NT2/D1 (cell line): ENCODE results near the gene SPRR1B.
"Not testable (repeated sequence)": the region's sequence is repeated elsewhere in the genome, so short reads cannot be mapped to it uniquely, and the experiment has no call there.

Experiments
- DNase-seq: peaks from one replicate; pipeline ENCODE4 v3.0.0-alpha.2; 2011; ENCODE audit warnings: low read depth, low spot score
- H3K27me3 ChIP-seq: 2 replicates; pipeline ENCODE4 v1.6.0; 2011; ENCODE audit warnings: mild to moderate bottlenecking; ENCODE audit not compliant: insufficient read length, insufficient read depth
- H3K36me3 ChIP-seq: 2 replicates; pipeline ENCODE4 v1.6.1; 2011; ENCODE audit warnings: mild to moderate bottlenecking, low read length, mixed read lengths; ENCODE audit not compliant: insufficient read depth, insufficient read length
- H3K4me1 ChIP-seq: 2 replicates; pipeline ENCODE4 v1.5.1; 2011; ENCODE audit not compliant: insufficient read depth, insufficient read length
- H3K4me3 ChIP-seq: 2 replicates; pipeline ENCODE4 v1.5.1; 2011; ENCODE audit warnings: low read depth; ENCODE audit not compliant: insufficient read length
- H3K9ac ChIP-seq: 2 replicates; pipeline ENCODE4 v1.6.0; 2011; ENCODE audit warnings: low read depth; ENCODE audit not compliant: insufficient read length
- H3K9me3 ChIP-seq: 2 replicates; pipeline ENCODE4 v1.5.1; 2011; ENCODE audit warnings: mild to moderate bottlenecking, low read length; ENCODE audit not compliant: insufficient read depth
- SUZ12 ChIP-seq: IDR thresholded peaks from 2 replicates; pipeline ENCODE4 v1.6.1; 2011; ENCODE audit not compliant: insufficient read length, insufficient read depth; ENCODE audit errors: extremely low read depth
- YY1 ChIP-seq: IDR thresholded peaks from 2 replicates; pipeline ENCODE4 v1.6.1; 2011; ENCODE audit not compliant: insufficient read length, insufficient read depth
- ZNF274 ChIP-seq: IDR thresholded peaks from 2 replicates; pipeline ENCODE4 v1.6.1; 2011; ENCODE audit warnings: mild to moderate bottlenecking, low read depth, low read length

SPRR1B gene

DNA sequence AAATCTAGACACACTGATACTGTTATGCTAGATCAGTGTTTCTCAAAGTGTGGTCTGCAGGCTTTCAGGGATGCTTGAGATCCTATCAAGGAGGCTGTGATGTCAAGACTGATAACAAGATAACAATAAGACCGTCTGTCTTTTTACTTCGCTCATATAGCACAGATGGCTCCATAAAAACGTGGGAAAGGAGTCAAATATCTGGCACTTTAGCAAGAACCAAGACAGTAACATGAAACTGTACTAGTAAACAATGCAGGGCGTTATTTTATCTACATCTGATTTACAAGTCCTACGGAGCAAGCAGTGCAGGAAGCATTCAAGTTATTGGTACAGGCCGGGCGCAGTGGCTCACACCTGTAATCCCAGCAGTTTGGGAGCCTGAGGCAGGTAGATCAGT is 33.1 kb upstream of the SPRR1B start:
- Histone ChIP-seq H3K36me3 (no peaks in the 10 kb centered on the region), H3K4me3 (no peak overlapping the region), H3K9me3 (peaks cover 9% of the 10 kb centered on the region; the same call in 1 of the 2 replicates), H3K9ac (no peak overlapping the region), H3K27me3 (no peaks in the 10 kb centered on the region), H3K4me1 (peaks cover 5% of the 10 kb centered on the region)
- DNase-seq = no peak
- TF ChIP-seq ZNF274 (no peak), SUZ12 (no peak), YY1 (no peak)

DNA sequence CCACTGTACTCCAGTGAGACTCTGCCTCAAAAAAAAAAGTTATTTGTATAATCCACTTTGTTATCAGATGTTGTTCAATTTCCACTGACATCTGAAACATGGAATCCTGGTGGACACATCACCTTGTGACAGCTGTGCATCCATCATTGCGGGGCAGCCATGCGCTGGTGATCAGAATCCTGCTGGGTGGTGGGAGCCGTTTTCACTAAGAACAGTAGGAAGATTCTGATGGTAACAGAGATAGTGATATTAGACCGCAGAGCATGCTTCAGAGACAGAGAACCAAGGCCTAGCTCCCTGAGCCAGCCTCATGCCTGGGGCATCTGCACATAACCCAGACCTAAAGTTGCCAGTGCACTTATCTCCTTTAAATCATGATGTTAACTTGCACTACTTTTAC is 32.5 kb upstream of the SPRR1B start:
- no peak for TF ChIP-seq ZNF274
- no peak for TF ChIP-seq SUZ12
- Histone ChIP-seq H3K9ac (no peak overlapping the region), H3K36me3 (no peaks in the 10 kb centered on the region), H3K9me3 (peaks cover 9% of the 10 kb centered on the region; the same call in 1 of the 2 replicates), H3K4me1 (peaks cover 5% of the 10 kb centered on the region), H3K4me3 (no peak overlapping the region), H3K27me3 (no peaks in the 10 kb centered on the region)
- no peak for DNase-seq

- H3K36me3 ChIP-seq = no peaks in the 10 kb centered on the region
- peaks cover 9% of the 10 kb centered on the region; the same call in 1 of the 2 replicates for H3K9me3 ChIP-seq
- no peak overlapping the region for H3K9ac ChIP-seq
- TF ChIP-seq ZNF274 (no peak), YY1 (no peak), SUZ12 (no peak)
- no peak overlapping the region for H3K4me3 ChIP-seq
- peaks cover 5% of the 10 kb centered on the region for H3K4me1 ChIP-seq
- no peaks in the 10 kb centered on the region for H3K27me3 ChIP-seq
- no peak for DNase-seq
Measured at GRCh38 chr1:152999818-153000217, 31.2 kb upstream of the SPRR1B start.

DNA sequence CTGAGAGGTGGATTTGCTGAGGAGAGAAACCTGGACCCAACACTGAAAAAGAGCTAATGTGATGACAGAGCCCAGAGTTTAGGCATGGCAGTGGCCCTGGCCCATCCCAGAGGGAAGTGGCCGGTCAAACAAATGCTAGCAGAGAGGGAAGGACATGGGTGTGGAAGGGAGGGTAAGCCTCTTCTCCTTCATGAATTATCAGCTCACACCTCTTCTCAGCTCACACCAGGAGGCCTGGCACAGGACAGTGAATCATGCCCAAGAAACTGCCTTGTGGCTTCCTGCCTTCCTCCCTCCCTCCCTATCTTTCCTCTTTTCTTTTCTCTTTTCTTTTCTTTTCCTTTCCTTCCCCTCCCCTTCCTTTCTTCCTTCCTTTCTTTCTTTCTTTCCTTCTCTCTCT is 30.7 kb upstream of the SPRR1B start:
- Histone ChIP-seq H3K36me3 (no peaks in the 10 kb centered on the region), H3K4me1 (peaks cover 5% of the 10 kb centered on the region), H3K9me3 (peaks cover 4% of the 10 kb centered on the region; the same call in 1 of the 2 replicates), H3K27me3 (no peaks in the 10 kb centered on the region), H3K9ac (no peak overlapping the region), H3K4me3 (no peak overlapping the region)
- DNase-seq = no peak
- no peak for TF ChIP-seq YY1
- no peak for TF ChIP-seq ZNF274
- TF ChIP-seq SUZ12 = no peak

DNA sequence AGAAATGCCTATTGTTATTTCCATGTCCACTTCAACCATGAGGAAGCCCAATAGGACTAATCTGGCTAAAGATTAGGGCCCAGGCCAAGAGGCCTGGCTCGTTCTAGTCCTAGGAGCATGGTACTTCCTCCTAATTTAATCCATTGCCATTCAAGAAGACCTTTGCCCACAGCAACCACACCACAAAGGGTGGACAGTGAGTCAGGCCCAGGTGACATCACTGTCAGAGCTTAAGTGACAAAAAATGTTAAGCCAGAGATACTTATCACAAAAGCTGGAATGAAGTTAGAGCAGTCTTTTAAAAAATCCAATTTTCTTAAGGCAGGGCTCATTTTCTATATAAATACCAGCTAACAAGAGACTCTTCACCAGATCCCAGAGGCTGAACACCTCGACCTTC is 29.6 kb upstream of the SPRR1B start, which contains the start of gene SPRR3:
Gene SPRR3 (plus strand): TSS at position 368 of the 400 bp plus-strand sequence. CDS start 1,272 bp downstream, outside the sequence.
- TF ChIP-seq YY1 (no peak), ZNF274 (no peak), SUZ12 (no peak)
- Histone ChIP-seq H3K4me1 (peaks cover 4% of the 10 kb centered on the region), H3K27me3 (no peaks in the 10 kb centered on the region), H3K9ac (no peak within 1 kb of the TSS), H3K36me3 (no peaks in the 10 kb centered on the region), H3K4me3 (no peak within 1 kb of the TSS), H3K9me3 (no peaks in the 10 kb centered on the region)
- no peak for DNase-seq

DNA sequence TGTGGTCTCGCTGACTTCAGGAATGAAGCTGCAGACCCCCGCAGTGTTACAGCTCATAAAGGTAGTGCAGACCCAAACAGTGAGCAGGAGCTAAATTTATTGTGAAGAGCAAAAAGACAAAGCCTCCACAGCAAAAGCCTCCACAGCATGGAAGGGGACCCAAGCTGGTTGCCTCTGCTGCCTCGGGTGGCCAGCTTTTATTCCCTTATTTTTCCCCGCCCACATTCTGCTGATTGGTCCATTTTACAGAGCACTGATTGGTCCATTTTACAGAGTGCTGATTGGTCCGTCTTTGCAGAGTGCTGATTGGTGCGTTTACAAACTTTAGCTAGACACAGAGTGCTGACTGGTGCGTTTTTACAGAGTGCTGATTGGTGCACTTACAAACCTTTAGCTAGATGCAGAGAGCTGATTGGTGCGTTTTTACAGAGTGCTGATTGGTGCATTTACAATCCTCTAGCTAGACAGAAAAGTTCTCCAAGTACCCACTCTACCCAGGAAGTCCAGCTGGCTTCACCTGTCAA is 19.7 kb upstream of the SPRR1B start:
- H3K4me3 ChIP-seq, H3K9me3 ChIP-seq, DNase-seq: not testable (repeated sequence)

GRCh38 chr1:153021829-153022228 is 9.2 kb upstream of the SPRR1B start:
- not testable (repeated sequence) for H3K4me3 ChIP-seq, H3K9me3 ChIP-seq, H3K4me1 ChIP-seq, H3K36me3 ChIP-seq, DNase-seq, H3K9ac ChIP-seq, H3K27me3 ChIP-seq

More for the DNA sequence above, 19.7 kb upstream of the SPRR1B start:
- H3K4me1 ChIP-seq, H3K9ac ChIP-seq, H3K36me3 ChIP-seq, H3K27me3 ChIP-seq: not testable (repeated sequence)

DNA sequence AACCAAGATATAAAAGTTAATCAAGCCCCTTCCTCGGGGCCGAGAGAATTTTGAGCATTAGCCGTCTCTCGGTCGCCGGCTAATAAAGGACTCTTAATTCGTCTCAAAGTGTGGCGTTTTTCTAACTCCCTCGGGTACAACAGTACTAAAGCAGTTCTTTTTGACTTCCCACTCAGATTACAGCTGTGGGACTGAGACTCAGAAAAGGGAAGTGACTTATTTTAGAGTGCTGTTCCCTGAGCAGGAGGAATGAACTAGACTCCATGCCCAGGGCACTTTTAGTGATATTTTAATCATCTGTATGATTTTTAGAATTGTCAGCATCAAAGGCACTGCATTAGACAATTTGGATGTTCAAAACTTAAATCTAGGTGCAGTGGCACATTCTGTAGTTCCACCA is 8.7 kb upstream of the SPRR1B start:
- DNase-seq, H3K9me3 ChIP-seq, H3K27me3 ChIP-seq: not testable (repeated sequence)

More for the DNA sequence above, 8.7 kb upstream of the SPRR1B start:
- H3K36me3 ChIP-seq, H3K4me3 ChIP-seq, H3K9ac ChIP-seq, H3K4me1 ChIP-seq: not testable (repeated sequence)
